Ovary (tissue), 9 donors: ENCODE measurements around the gene E2F2. TPM values are rescaled to one million over a fixed set of nuclear protein-coding genes. Genes with fewer than 3 reads are reported as not detected.

ENCODE experiments used
- DNase-seq, 5 donors: peaks; one replicate each; pipeline ENCODE4 v3.0.0-alpha.2; 2019 to 2020
- H3K27ac ChIP-seq, 2 donors: fragments of 200-600 bp; one replicate each; pipeline versions ENCODE4 v1.5.1 to v1.8.0; 2019 to 2022
- H3K27me3 ChIP-seq: fragments of 200-600 bp; one replicate; pipeline ENCODE4 v1.8.0; 2022
- H3K36me3 ChIP-seq: fragments of 200-600 bp; sonication (generic); one replicate; pipeline ENCODE4 v1.5.1; 2019
- H3K4me1 ChIP-seq: one replicate; pipeline ENCODE4 v1.8.1; 2013; ENCODE audit warnings: mild to moderate bottlenecking, moderate library complexity; ENCODE audit not compliant: insufficient read depth
- H3K4me3 ChIP-seq: fragments of 200-600 bp; sonication (generic); one replicate; pipeline ENCODE4 v1.5.1; 2017
- H3K9me3 ChIP-seq, 2 donors: fragments of 200-600 bp in 1 of 2; sonication (generic) in 1 of 2; one replicate each; pipeline versions ENCODE4 v1.5.1 to v1.8.1; 2013 to 2019; ENCODE audit warnings: mild to moderate bottlenecking in 1 of 2, moderate library complexity in 1 of 2
- CTCF ChIP-seq, 3 donors: fragments of 450-650 bp in 2 of 3; fragments of 200-600 bp in 1 of 3; IDR thresholded peaks; one replicate each; pipeline versions ENCODE4 v1.5.1 to v1.8.0; 2016 to 2022; ENCODE audit warnings: antibody characterized with exemption in 3 of 3, mild to moderate bottlenecking in 1 of 3
- EP300 ChIP-seq: sonication (generic); formaldehyde crosslinking; IDR thresholded peaks from one replicate; pipeline ENCODE4 v1.6.1; 2017; ENCODE audit warnings: antibody characterized with exemption
- POLR2A ChIP-seq: fragments of 450-650 bp; IDR thresholded peaks from one replicate; pipeline ENCODE4 v1.6.1; 2017; ENCODE audit warnings: antibody characterized with exemption, mild to moderate bottlenecking, moderate library complexity
- WGBS, 3 donors: extraction: QIAGEN DNeasy Blood & Tissue Kit in 1 of 3; methylation state at CpG; one replicate each; pipeline versions ENCODE4 v1.1.5 to v1.1.7; 2013 to 2017; 5-methylcytosine and 5-hydroxymethylcytosine counted together
- intact Hi-C, 4 donors: fragments of 100-400 bp; cut with DNase I; formaldehyde crosslinking; loops; one replicate each; pipeline versions ENCODE4 v1.11.0 to v1.15.1; 2022 to 2023
- polyA plus RNA-seq, 2 donors: library from polyadenylated mRNA; stranded (reverse); fragments of 200-250 nt in 1 of 2; fragments of 350-450 nt in 1 of 2; fragmentation: Illumina TruSeq in 1 of 2; extraction: RNeasy Lipid Tissue Mini Kit (QIAGEN cat#74804) in 1 of 2; gene quantifications; one replicate each; pipeline ENCODE4 v1.2.3, GENCODE V29; 2013 to 2014
- total RNA-seq, 7 donors: library from RNA; depleted of rRNA in 2 of 7; stranded (reverse); fragments of >200 nt in 2 of 7; fragmentation: NEBNext Ultra II Directional in 3 of 7; extraction: Animal tissue kit (Norgen Biotek cat#: 25700) in 3 of 7; gene quantifications; one replicate each; pipeline versions ENCODE4 v1.1.0 to v1.2.4, GENCODE V29; 2016 to 2023
- donor health status: DM: no; HTN: no; CAD: no; lungs with moderate emphysema.
- donor health status: DM: no; HTN: no; CAD: no.
- donor health status: Bipolar disorder and iron deficiency.
- donor health status: DM: yes; HTN: yes; CAD: no.
- donor health status: DM: no; HTN: no; CAD: no.
- donor health status: DM: yes; HTN: yes; CAD: no.

The E2F2 gene
- total and polyA plus RNA-seq, 9 donors = under 0.01 to 1.1 (median 0.15) TPM; not detected in 2

GRCh38 chr1:23577056-23578004, 46.3 kb upstream of the E2F2 start:
- no peaks in the 10 kb centered on the region for H3K36me3 ChIP-seq
- TF ChIP-seq POLR2A (no peak), CTCF (IDR thresholded peaks at IDR 0.05) (no peak), EP300 (no peak)
- intact Hi-C loops = no loop called here
- no peak overlapping the region for H3K4me3 ChIP-seq
- H3K9me3 ChIP-seq = no peaks in the 10 kb centered on the region
- H3K4me1 ChIP-seq = peaks cover 9% of the 10 kb centered on the region
- 4 to 6% (median 5%) methylated on average over 11 of the region's 11 CpGs for WGBS, 3 donors
- peak overlapping the region in 1 of 2 donors; percentile 55 for H3K27ac ChIP-seq
- H3K27me3 ChIP-seq = no peaks in the 10 kb centered on the region
- peak in 3 of 5 donors; percentile 42 to 51 (median 44) for DNase-seq

- no peaks in the 10 kb centered on the region for H3K36me3 ChIP-seq
- no peak for TF ChIP-seq POLR2A
- TF ChIP-seq CTCF (IDR thresholded peaks at IDR 0.05) = no peak
- TF ChIP-seq EP300 = no peak
- peak overlapping the region in 1 of 2 donors; percentile 55 for H3K27ac ChIP-seq
- H3K9me3 ChIP-seq = no peaks in the 10 kb centered on the region
- no peaks in the 10 kb centered on the region for H3K27me3 ChIP-seq
- no peak for DNase-seq
- 60 to 81% (median 68%) methylated on average over 7 of the region's 7 CpGs for WGBS, 3 donors
- H3K4me3 ChIP-seq = no peak overlapping the region
- intact Hi-C loops = no loop called here
- H3K4me1 ChIP-seq = peaks cover 9% of the 10 kb centered on the region
Measured at GRCh38 chr1:23576338-23577055, 45.5 kb upstream of the E2F2 start.

- H3K36me3 ChIP-seq = no peaks in the 10 kb centered on the region
- WGBS, 3 donors = 69 to 86% (median 72%) methylated on average over 5 of the region's 5 CpGs
- DNase-seq = no peak
- H3K4me3 ChIP-seq = no peak overlapping the region
- H3K4me1 ChIP-seq = peaks cover 9% of the 10 kb centered on the region
- H3K27me3 ChIP-seq = no peaks in the 10 kb centered on the region
- intact Hi-C loops = no loop called here
- TF ChIP-seq POLR2A = no peak
- no peak for TF ChIP-seq EP300
- TF ChIP-seq CTCF (IDR thresholded peaks at IDR 0.05) = no peak
- no peaks in the 10 kb centered on the region for H3K9me3 ChIP-seq
- H3K27ac ChIP-seq = peak overlapping the region in 1 of 2 donors; percentile 55
Measured at GRCh38 chr1:23575226-23575810, 44.3 kb upstream of the E2F2 start.

GRCh38 chr1:23574265-23574754, 43.3 kb upstream of the E2F2 start:
- WGBS, 3 donors = 90 to 96% (median 92%) methylated on average over 2 of the region's 2 CpGs
- H3K27ac ChIP-seq = no peak overlapping the region

More at GRCh38 chr1:23574265-23574754, 43.3 kb upstream of the E2F2 start:
- intact Hi-C loops = no loop called here
- no peak overlapping the region for H3K4me3 ChIP-seq
- no peaks in the 10 kb centered on the region for H3K27me3 ChIP-seq
- no peaks in the 10 kb centered on the region for H3K9me3 ChIP-seq
- no peaks in the 10 kb centered on the region for H3K36me3 ChIP-seq
- DNase-seq = no peak
- H3K4me1 ChIP-seq = peaks cover 9% of the 10 kb centered on the region
- TF ChIP-seq EP300 (no peak), CTCF (IDR thresholded peaks at IDR 0.05) (no peak), POLR2A (no peak)
